GM12865 (cell line): ENCODE results near the gene LMTK2.

ENCODE experiments used
- DNase-seq: peaks from one replicate; pipeline ENCODE4 v3.0.0; 2010; ENCODE audit warnings: low read depth
- H3K4me3 ChIP-seq: 2 replicates; pipeline ENCODE4 v1.5.1; 2011; ENCODE audit warnings: mild to moderate bottlenecking, low read depth, low read length, control low read depth
- TF ChIP-seq, protein P1 (sequence below): IDR thresholded peaks from 2 replicates; pipeline ENCODE4 v1.5.1; 2011; ENCODE audit warnings: low read length, control low read depth, low read depth, inconsistent platforms; ENCODE audit not compliant: insufficient read depth; ENCODE audit errors: missing control alignments

Gene LMTK2

GRCh38 chr7:98221611-98222532, 115.2 kb downstream of the LMTK2 start:
- no peak for DNase-seq
- H3K4me3 ChIP-seq = no peak overlapping the region
- TF ChIP-seq, protein P1, sequence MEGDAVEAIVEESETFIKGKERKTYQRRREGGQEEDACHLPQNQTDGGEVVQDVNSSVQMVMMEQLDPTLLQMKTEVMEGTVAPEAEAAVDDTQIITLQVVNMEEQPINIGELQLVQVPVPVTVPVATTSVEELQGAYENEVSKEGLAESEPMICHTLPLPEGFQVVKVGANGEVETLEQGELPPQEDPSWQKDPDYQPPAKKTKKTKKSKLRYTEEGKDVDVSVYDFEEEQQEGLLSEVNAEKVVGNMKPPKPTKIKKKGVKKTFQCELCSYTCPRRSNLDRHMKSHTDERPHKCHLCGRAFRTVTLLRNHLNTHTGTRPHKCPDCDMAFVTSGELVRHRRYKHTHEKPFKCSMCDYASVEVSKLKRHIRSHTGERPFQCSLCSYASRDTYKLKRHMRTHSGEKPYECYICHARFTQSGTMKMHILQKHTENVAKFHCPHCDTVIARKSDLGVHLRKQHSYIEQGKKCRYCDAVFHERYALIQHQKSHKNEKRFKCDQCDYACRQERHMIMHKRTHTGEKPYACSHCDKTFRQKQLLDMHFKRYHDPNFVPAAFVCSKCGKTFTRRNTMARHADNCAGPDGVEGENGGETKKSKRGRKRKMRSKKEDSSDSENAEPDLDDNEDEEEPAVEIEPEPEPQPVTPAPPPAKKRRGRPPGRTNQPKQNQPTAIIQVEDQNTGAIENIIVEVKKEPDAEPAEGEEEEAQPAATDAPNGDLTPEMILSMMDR = no peak

DNA sequence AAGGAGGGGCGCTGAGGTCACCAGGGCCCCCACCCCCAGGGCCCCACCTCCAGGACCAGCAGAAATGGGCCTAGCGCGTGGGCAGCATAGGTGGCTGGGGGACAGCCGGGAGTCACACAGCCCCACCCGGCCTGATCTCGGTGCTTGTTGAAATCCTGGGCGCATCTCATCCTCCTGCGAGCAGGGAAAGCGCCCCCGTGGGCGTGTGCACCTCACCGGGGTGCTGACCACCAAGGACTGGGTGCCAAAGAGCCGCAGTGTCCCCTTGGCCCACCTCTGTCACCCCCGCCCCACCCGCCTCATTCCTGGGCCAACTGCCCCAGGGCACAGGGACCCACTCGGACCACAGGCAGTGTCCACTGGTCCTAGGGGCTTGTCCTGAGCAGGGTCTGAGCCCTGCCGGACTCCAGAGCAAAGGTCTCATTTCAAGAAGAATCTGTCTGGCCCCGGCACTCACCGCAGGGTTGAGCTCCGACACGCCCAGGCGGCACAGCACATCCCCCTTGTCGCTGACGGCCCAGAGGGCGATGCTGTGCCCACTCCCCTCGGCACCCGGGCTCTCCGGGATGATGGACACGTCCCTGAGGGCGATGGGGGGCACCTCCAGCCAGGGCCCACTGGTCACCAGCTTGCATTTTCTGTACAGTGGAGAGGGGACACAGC, 116.0 kb downstream of the LMTK2 start:
- H3K4me3 ChIP-seq = no peak overlapping the region
- DNase-seq = no peak
- TF ChIP-seq, protein P1 = no peak

- H3K4me3 ChIP-seq = no peak overlapping the region
- TF ChIP-seq, protein P1 = no peak
- DNase-seq = no peak
Measured at GRCh38 chr7:98223351-98223897, 116.8 kb downstream of the LMTK2 start.

DNA sequence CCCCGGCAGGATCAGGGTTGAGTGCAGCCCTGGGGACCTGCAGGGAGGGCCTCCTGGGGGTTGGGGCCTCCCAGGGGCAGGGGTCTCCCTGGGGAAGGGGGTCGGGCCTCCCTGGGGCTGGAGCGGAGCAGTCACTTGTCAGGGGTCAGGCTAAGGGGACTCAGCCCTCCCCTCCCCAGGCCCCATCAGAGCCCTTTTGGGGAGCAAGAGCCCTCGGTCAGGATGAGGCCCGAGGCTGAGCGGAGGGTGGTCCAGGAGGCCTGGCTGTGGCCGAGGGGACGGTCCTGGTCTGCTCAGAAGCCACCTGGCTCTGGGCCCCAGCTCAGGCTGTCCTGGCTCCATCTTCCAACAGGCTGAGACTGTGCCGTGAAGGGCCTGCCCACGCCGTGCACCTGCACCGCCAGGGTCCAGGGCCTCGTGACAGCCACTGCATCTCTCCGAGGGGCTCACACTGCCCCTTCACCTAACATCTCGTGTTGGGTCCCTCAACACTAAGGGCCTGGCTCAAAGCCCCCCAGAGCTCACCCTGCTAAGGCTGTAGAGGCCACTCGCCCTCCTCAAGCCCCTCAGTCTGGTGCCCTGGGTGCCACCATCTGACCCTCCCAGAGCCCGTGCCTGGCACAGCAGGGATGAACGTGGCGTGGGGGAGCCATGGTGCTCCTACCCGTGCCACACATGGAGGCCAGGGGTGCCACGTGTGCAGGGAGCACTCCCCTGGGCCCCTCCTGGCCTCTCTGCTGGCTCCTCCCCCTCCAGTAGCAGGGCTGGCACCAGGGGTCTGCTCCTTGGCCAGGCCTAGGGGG, 117.4 kb downstream of the LMTK2 start:
- TF ChIP-seq, protein P1 = no peak
- no peak for DNase-seq

DNA sequence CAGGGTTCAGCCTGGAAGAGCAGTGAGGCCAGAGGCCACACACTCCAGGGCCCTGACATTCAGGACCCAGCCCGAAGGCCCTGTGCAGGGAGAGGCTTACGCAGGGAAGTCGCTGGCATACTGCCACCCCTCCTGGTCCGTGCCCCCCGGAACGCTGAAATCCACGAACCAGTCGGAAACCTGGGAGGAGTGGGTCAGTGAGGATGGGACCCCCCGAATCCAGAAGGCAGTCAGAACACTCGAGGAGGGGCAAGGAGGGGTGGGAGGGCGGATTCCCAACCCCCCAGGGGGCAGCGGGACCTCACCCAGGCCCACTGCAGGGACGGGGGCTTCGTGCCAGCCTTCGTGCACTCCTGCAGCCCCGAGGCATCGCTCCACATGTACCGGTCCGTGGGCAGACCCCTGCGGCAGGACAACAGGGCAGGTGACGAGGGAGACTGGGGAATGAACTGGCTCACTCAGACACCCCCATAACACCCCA, 118.1 kb downstream of the LMTK2 start:
- DNase-seq = no peak
- TF ChIP-seq, protein P1 = no peak
- no peak overlapping the region for H3K4me3 ChIP-seq

More for the DNA sequence above, 117.4 kb downstream of the LMTK2 start:
- no peak overlapping the region for H3K4me3 ChIP-seq

GRCh38 chr7:98225913-98226614, 119.4 kb downstream of the LMTK2 start:
- no peak for DNase-seq
- TF ChIP-seq, protein P1 = no peak
- no peak overlapping the region for H3K4me3 ChIP-seq
